Smooth muscle cell (in vitro differentiated cells): ENCODE data around the gene BANF1. TPM values are rescaled to one million over a fixed set of nuclear protein-coding genes. Genes with fewer than 3 reads are reported as not detected.

Experiments used
- DNase-seq: peaks from one replicate; lab custom pipeline; 2025; ENCODE audit not compliant: unreplicated experiment; lab: John Stamatoyannopoulos, UW
- H2AFZ ChIP-seq: fragments of 200-600 bp; sonication (generic); 2 replicates; pipeline ENCODE4 v1.6.0; 2016; ENCODE audit warnings: antibody characterized with exemption, low read depth, mild to moderate bottlenecking
- H3F3A ChIP-seq: fragments of 200-600 bp; sonication (generic); 2 replicates; pipeline ENCODE4 v1.6.0; 2017; ENCODE audit warnings: antibody characterized with exemption, low read depth
- H3K27ac ChIP-seq: fragments of 200-600 bp; sonication (generic); 2 replicates; pipeline ENCODE4 v1.5.1; 2016; ENCODE audit warnings: low read depth, mild to moderate bottlenecking
- H3K27me3 ChIP-seq: fragments of 200-600 bp; sonication (generic); 2 replicates; pipeline ENCODE4 v1.6.1; 2016; ENCODE audit warnings: low read depth, mild to moderate bottlenecking
- H3K36me3 ChIP-seq: fragments of 200-600 bp; sonication (generic); 2 replicates; pipeline ENCODE4 v1.5.1; 2016; ENCODE audit warnings: low read depth
- H3K4me1 ChIP-seq: fragments of 200-600 bp; sonication (generic); 2 replicates; pipeline ENCODE4 v1.5.1; 2016; ENCODE audit warnings: low read depth
- H3K4me2 ChIP-seq: fragments of 200-600 bp; sonication (generic); 2 replicates; pipeline ENCODE4 v1.6.0; 2016; ENCODE audit warnings: mild to moderate bottlenecking
- H3K4me3 ChIP-seq: fragments of 200-600 bp; sonication (generic); 2 replicates; pipeline ENCODE4 v1.5.1; 2016; ENCODE audit warnings: mild to moderate bottlenecking
- H3K79me2 ChIP-seq: fragments of 200-600 bp; sonication (generic); 2 replicates; pipeline ENCODE4 v1.6.0; 2016; ENCODE audit warnings: low read depth, mild to moderate bottlenecking
- H3K9ac ChIP-seq: fragments of 200-600 bp; sonication (generic); 2 replicates; pipeline ENCODE4 v1.6.0; 2016; ENCODE audit warnings: low read depth
- H3K9me3 ChIP-seq: fragments of 200-600 bp; sonication (generic); replicated peaks from 2 replicates; pipeline ENCODE4 v1.5.1; 2016; ENCODE audit warnings: low read depth
- H4K20me1 ChIP-seq: fragments of 200-600 bp; sonication (generic); 2 replicates; pipeline ENCODE4 v1.6.0; 2016; ENCODE audit warnings: low read depth
- CTCF ChIP-seq: fragments of 200-600 bp; sonication (generic); IDR thresholded peaks from 2 replicates; pipeline ENCODE4 v1.5.1; 2017; ENCODE audit warnings: borderline replicate concordance, mild to moderate bottlenecking, antibody characterized with exemption; ENCODE audit not compliant: insufficient read depth, poor library complexity, severe bottlenecking
- WGBS: methylation state at CpG from one replicate; pipeline ENCODE4 v1.1.7; 2016; ENCODE audit warnings: low lambda C conversion rate; 5-methylcytosine and 5-hydroxymethylcytosine counted together
- polyA plus RNA-seq: library from polyadenylated mRNA; unstranded; fragments of >200 nt; fragmentation: Nextera tagmentation; extraction: Ambion mirVana; gene quantifications from 2 replicates; pipeline ENCODE4 v1.2.1, GENCODE V29; 2016
- total RNA-seq: library from RNA; depleted of rRNA; stranded (reverse); fragments of >200 nt; gene quantifications from 2 replicates; pipeline ENCODE4 v1.2.3, GENCODE V29; 2014

BANF1 gene
- total and polyA plus RNA-seq, 2 experiments from 2014 or later: 61.7 to 269 TPM

- H3K9ac ChIP-seq: no peak overlapping the region
Measured at GRCh38 chr11:66050581-66051231, 48.4 kb downstream of the BANF1 start.

GRCh38 chr11:66051371-66051765 is 49.1 kb downstream of the BANF1 start:
- no peaks in the 10 kb centered on the region for H3K9me3 ChIP-seq
- peak overlapping the region; percentile 97 for H3K4me3 ChIP-seq
- no peak for TF ChIP-seq CTCF
- no peak for DNase-seq
- peaks cover 11% of the 10 kb centered on the region for H3F3A ChIP-seq
- H3K27ac ChIP-seq: peak overlapping the region; percentile 87
- peaks cover 1% of the 10 kb centered on the region for H3K36me3 ChIP-seq
- peak overlapping the region; percentile 60 for H2AFZ ChIP-seq
- H3K4me2 ChIP-seq: peak overlapping the region; percentile 87
- H3K79me2 ChIP-seq: peaks cover 42% of the 10 kb centered on the region
- H3K4me1 ChIP-seq: peaks cover 20% of the 10 kb centered on the region
- peaks cover 3% of the 10 kb centered on the region for H3K27me3 ChIP-seq
- H4K20me1 ChIP-seq: no peaks in the 10 kb centered on the region
- WGBS: 27% methylated on average over 11 of the region's 12 CpGs
- peak overlapping the region; percentile 97 for H3K9ac ChIP-seq

More at GRCh38 chr11:66050581-66051231, 48.4 kb downstream of the BANF1 start:
- Histone ChIP-seq H3K4me3 (no peak overlapping the region), H3K4me1 (peaks cover 20% of the 10 kb centered on the region), H3K27ac (peak overlapping the region; percentile 87), H3K4me2 (peak overlapping the region; percentile 87), H3K27me3 (peaks cover 3% of the 10 kb centered on the region), H3F3A (peaks cover 11% of the 10 kb centered on the region), H2AFZ (no peak overlapping the region), H4K20me1 (no peaks in the 10 kb centered on the region), H3K9me3 (no peaks in the 10 kb centered on the region), H3K79me2 (peaks cover 36% of the 10 kb centered on the region), H3K36me3 (no peaks in the 10 kb centered on the region)
- DNase-seq: no peak
- TF ChIP-seq CTCF: no peak
- WGBS: 91% methylated on average over 5 of the region's 5 CpGs

GRCh38 chr11:66051766-66052663 is 49.7 kb downstream of the BANF1 start, which contains the start of gene SF3B2:
SF3B2 (plus strand) TSS chr11:66052364; CDS start chr11:66052385, 21 bp downstream.
- peak; percentile 87 for DNase-seq
- no peaks in the 10 kb centered on the region for H4K20me1 ChIP-seq
- H3K4me3 ChIP-seq: peak within 1 kb of the TSS; percentile 97
- H3K9me3 ChIP-seq: no peaks in the 10 kb centered on the region
- peaks cover 20% of the 10 kb centered on the region for H3K4me1 ChIP-seq
- peak within 1 kb of the TSS; percentile 87 for H3K4me2 ChIP-seq
- H3F3A ChIP-seq: peaks cover 11% of the 10 kb centered on the region
- H3K27me3 ChIP-seq: peaks cover 3% of the 10 kb centered on the region
- peaks cover 43% of the 10 kb centered on the region for H3K79me2 ChIP-seq
- H3K36me3 ChIP-seq: peaks cover 8% of the 10 kb centered on the region
- no peak for TF ChIP-seq CTCF
- H3K9ac ChIP-seq: peak within 1 kb of the TSS; percentile 97
- under 1% methylated on average over 79 of the region's 84 CpGs for WGBS
- H2AFZ ChIP-seq: peak within 1 kb of the TSS; percentile 60
- peak within 1 kb of the TSS; percentile 87 for H3K27ac ChIP-seq
